ENCODE data around the gene USF1. TPM values are rescaled to one million over a fixed set of nuclear protein-coding genes. Genes with fewer than 3 reads are reported as not detected.
"Not testable (repeated sequence)": the region's sequence is repeated elsewhere in the genome, so short reads cannot be mapped to it uniquely, and the experiment has no call there.

USF1 gene
- total RNA-seq, 1 donor from 2014 or later, result 58.8 TPM

DNA sequence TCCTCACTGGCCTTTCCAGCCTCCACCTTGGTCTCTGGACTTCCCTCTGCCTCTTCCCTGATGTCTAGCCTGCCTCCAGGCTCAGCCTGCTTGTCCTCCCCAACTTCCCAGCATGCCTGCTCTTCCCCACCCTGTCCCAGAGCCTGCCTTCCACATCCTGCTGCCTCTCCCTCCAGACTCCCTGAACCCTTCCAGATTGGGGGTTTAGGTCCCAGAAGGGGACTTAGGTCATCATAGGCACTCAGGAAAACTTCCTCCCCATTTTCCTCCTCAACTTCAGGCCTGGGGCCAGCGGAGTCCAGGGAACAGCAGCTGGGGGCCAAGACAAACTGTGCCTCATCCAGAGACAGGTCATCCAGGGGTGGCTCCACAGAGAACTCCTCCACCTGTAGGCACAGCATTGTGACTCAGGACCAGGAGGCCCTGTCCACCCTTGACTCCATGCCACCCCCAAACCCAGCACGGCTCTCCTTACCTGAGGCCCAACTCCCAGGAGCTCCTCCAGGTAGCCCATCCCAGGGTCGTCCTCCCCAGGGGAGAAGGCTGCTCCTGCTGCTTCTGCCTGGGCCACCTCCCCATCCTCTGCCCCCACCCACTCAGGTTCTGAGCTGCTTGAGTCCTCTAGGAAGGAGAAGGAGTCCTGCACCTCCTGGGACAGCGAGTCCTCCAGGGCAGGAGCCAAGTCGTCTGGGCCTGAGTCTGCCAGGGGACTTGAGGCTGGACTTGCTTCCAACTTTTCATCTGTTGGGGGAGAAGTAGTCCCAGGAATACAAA lies 3.4 kb upstream of the USF1 start:
- DNase-seq (ENCODE audit: low spot score), result no peak

DNA sequence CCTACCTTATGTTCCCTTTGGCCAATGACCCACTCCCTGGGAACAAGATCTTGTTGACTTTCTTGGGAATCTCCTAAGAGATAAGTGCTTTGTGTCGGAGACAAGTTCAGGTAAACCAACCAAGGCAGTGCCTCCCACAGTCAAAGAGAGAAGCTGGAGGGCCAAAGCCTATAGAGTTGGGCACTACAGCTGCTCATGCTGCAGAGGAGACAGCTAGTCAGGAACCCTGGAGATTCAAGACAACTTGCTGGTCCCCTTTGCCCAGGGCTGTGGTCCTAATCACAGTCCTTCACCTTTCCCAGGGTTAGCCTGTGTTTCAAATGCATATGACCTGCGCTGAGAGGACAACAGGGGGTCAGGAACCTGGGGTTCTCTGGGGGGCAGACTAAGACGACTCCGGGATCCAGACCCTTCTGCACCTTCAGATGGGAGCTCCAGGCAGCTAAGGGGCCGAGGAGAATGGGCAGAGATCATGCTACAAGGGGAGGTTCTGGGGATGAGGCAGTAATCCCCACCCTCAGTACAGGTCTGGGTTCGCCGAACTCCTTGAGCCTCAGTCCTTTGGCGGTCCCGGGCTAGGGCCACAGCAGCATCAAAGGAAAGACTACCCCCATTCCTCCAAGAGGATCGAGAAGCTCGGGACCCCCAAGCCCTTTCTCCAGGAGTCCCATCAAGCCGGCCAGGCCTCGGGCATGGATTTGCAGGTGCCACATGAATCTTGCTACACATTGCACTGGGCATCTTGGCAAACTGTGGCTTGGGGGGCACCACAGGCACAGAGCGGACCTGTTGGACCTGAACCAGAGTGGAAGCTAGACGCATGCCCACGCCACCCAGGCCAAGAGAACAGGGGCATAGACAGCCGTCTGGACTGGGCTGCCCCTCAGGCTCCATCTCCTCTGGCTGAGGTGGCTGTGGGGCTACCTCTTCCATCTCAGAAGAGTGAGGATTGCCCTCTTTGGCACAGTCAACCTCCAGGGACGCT lies 2.0 kb upstream of the USF1 start:
- no peak for DNase-seq (ENCODE audit: low spot score)

DNA sequence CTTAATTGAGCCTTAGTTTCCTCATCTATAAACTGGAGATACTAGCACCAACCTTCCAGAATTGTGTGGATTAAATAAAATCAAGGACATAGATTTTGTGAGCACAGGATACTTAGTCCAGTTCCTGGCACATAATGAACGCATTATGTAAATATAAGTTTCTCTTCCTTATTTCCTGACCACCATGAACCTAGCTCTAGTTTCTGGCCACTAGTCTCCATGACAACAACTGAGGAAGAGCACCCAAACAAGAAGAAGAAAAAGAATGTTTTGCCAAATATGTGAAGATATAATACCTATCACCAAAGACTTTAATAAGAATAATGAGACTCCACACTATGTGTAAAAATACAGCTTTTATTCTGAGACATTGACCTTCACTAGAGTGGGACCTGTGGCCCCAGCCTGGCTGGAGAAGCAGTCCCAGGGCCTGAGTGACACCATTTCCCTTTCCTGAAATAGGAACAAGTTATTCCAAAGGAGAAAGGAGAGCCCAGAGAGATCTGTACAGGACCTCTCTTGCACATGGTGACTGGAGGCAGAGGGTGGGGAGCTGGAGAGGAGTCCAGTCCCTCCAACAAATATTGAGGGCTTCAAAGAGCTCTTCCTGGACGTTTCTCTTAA lies 940 bp upstream of the USF1 start:
- no peak for DNase-seq (ENCODE audit: low spot score)

DNA sequence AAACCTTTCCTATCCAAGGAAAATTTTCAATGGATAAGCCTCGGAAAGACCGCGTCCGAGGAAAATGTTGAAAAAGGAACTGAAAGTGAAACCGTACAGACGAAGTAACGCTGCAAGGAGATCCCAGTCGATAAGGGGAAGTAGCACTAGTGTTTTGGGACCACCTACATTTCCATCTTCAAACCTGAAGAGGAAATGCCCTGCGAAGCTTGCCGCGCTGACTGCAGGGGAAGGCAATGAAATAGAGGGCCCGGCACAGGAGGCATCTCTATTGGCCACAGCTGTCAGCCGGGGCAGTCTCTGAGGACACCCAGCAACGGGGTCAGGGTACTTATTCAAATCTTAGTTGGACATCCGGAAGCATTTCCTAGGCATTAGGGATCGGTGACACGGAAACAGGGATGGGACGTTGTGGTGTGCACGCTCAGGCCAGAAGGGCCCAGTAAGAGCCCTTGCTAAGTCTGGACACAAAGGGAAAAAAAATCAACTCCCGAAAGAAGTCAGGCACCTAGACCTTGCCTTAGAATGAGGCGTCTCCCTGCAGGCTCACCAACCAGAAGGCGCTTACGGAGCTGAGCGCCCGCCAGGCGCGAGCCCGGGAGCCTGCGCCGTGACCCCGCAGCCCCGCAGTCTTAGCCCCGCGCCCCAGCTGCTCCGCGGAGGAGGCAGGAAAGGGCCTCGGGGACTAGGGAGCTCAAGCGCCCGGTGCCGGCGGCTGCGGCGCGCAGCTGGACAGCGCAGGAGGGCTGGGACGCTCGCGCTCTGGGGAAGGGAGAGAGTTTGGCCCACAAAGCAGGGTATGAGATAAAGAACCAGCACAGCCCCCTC lies 655 bp downstream of the USF1 start:
- DNase-seq (ENCODE audit: low spot score), result peak; percentile 56

DNA sequence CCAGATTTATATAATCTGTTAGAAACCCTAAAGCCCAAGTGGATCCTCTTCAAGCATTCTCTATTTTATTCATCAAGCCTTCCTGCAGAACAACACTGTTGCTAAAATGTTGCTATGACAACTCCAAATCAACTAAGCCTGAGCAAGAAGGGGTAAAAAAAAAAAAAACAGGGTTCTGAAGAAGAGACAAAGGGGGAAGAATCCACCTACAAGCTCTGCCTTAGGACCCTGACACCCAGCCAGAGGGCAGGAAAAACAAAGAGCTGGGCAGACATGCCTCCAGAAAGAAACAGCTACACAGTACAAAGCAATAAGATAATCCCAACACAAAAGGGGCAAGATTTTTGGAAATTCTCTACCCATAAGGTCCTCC lies 1.3 kb downstream of the USF1 start:
- no peak for DNase-seq (ENCODE audit: low spot score)

DNA sequence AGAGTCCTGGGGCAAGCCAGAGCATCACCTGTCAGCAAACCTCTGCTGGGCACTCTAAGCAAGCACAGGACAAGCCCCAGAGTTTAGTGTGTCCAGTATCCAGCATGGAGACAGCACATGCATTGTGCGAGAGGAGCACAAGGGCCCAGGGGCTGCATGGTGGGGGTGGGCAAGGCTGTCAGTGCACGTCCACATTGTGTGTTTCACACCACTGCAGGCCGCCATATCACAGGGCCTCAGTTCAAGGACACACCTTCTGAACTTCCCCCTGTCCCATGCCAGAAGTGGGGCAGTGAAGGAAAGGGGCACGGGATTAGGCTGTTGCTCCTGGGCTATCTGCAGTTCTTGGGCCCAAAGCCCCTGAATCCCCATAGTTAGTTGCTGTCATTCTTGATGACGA lies 6.2 kb downstream of the USF1 start:
- no peak for DNase-seq (ENCODE audit: low spot score)

DNA sequence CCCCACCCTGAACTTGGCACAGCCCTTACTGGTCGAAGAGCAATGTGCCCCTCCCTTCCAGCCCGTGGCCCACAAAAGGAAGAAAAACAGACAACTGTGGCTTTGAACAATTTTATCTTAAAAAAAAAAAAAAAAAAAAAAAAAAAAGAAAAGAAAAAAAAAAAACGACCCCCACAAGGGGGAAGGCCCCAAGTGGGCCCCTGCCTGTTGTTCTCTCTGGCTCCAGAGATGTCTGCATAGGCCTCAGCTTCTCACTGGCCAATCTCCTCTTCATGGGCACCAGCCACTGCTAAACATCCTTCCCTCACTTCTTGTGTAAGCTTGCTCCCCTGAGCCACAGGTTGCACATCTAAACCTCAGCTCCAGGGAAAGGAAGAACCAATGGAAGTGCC lies 6.6 kb downstream of the USF1 start:
- no peak for DNase-seq (ENCODE audit: low spot score)

DNA sequence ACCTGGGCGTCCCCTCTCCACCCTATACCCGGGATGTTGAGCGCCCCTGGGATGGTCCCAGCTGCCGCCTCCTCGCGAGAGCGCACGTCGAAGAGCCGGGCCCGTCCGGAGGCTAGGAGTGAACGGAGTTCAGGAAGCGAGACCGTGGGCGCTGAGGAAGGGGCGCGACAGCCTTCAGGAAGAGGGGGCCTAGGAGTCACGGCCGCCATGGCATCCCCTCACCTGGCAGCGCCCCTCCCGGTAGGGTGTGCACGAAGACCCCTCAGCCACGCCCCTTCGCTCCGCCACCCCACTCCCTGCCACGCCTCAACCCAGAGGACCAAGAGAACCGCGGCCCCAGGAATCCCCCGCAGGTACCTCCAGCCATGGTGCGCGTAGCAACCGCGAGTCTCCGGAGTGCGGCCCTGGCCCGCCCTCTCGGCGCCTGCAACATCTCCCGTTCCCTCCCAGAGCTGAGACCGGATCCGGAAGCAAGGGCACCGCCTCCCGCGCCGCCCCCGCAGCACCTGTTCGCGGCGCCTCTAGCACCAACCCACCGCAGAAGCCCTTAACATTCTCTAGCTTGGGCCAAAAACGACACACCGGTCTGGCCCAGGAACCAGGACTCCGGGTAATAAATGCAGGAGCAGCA lies 7.1 kb downstream of the USF1 start, which contains the start of gene TSTD1:
Gene TSTD1, minus strand, starts transcription at position 442 of the 631 bp plus-strand sequence. Its CDS starts 75 bp downstream, at position 367.
- peak; percentile 70 for DNase-seq (ENCODE audit: low spot score)

DNA sequence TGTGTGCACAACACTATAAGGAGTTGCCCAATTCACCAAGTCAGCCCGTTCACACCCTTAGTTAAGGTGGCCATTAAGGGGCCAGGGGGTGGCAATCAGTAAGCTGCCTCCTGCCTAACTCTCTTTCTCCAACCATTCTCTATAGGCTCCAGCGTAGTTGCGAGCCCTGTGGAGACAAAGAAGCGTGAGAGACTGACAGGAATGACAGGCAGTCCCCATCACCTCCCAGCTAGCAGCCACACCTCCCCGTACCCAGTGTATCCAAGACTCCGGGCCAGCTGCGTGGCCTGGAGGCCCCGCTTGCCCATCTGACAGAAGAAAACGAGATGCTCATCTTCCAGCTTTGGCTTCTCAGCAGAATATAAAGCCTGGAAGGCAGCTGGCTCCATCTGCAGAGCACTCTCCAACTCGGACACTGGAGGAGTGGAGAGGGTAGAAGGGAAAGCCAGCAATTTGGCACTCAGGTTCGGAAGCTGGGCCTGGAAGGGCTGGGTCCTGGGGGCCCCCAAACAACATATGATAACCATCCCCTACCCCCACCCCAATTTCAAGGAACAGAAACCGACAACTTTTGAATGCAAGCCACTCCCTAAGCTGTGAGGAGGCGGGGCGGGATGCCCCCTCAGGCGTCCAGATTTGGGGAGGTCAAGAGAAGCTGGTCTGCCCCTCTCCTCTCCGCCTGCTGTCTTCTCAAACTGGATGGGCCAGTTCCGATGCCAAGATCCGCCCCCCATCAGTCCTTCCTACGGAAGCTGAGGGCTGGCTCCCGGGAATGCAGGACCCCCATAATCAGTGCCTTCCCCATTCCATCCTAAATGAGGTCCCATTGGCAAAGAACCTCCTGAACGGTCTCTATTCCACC lies 7.9 kb downstream of the USF1 start:
- DNase-seq (ENCODE audit: low spot score), result no peak

DNA sequence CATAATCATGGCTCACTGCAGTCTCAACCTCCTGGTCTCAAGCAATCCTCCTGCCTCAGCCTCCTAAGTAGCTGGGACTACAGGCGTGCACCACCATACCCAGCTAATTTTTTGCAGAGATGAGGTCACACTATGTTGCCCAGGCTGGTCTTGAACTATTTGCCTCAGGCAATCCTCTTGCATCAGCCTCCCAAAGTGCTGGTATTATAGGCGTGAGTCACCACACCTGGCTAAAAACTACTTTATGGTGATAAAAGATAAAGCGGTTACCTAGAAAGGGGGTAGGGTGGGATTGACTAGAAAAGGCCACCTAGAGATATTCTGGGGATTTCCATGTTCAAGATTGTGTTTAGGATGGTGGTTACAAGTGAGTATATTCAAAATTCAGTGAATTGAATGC lies 12.0 kb downstream of the USF1 start:
- DNase-seq (ENCODE audit: low spot score), result no peak

DNA sequence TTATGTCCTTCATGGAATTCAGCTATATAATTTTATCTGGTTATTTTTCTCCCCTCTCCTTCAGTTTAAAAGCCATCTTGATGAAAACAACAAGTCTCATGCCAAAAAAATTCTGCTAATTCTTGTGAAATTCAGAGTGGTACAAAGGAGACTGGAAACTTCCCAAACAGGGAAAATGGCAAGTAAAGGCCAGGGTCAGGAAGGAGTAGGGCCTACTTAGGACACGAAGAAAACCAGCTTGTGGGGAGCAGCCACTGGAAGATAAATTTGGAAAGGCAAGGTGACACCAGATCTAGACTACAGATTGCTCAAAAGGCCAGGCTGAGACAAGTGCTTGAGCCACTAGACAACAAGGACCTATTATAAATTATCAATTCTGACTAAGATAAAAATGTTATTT lies 13.4 kb downstream of the USF1 start:
- DNase-seq (ENCODE audit: low spot score), result no peak

DNA sequence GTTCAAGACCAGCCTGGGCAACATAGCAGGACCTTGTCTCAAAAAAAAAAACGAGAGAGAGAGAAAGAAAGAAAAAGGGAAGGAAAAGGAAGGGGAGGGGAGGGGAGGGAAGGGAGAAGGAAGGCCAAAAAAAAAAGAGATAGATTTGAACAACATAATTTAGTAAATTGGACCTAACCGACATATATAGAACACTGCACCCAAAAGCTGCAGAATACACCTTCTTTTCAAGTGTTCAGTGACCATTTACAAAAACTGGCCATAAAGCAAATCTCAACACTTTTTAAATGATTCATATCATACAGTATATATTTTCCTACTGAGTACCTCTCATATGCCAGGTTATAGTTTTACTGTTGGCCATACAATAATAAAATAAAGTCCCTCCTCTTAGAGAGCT lies 13.9 kb downstream of the USF1 start:
- no peak for DNase-seq (ENCODE audit: low spot score)

DNA sequence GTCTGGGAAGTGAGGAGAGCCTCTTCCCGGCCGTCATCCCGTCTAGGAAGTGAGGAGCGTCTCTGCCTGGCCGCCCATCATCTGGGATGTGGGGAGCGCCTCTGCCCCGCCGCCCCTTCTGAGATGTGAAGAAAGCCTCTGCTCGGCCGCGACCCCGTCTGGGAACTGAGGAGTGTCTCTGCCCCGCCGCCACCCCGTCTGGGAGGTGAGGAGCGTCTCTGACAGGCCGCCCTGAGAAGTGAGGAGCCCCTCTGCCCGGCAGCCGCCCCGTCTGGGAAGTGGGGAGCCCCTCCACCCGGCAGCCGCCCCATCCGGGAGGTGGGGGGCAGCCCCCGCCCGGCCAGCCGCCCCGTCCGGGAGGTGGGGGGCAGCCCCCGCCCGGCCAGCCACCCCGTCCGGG lies 16.3 kb downstream of the USF1 start:
- not testable (repeated sequence) for DNase-seq (ENCODE audit: low spot score)

DNA sequence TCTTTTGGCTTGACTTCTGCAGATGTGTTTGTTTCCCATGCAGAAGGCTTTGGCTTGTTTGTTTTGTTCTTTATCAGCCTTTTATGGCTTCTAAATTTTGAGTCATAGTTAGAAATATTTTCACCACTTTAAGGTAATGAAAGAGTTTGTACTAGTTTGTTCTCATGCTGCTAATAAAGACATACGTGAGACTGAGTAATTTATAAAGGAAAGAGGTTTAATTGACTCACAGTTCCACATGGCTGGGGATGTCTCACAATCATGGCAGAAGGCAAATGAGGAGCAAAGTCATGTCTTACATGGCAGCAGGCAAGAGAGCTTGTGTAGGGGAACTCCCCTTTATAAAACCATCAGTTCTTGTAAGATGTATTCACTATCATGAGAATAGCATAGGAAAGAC lies 18.8 kb downstream of the USF1 start:
- not testable (repeated sequence) for DNase-seq (ENCODE audit: low spot score)

DNA sequence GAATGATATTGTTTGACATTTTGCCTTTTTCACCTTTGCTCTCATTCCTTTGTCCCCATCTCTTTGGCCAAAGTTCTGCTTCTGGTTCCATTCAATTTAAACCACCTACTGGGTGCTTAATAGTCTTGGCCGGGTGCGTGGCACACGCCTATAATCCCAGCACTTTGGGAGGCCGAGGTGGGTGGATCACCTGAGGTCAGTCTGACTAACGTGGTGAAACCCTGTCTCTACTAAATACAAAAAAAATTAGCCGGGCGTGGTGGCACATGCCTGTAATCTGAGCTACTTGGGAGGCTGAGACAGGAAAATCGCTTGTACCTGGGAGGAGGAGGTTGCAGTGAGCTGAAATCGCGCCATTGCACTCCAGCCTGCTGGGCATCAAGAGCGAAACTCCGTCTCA lies 23.3 kb downstream of the USF1 start:
- not testable (repeated sequence) for DNase-seq (ENCODE audit: low spot score)

DNA sequence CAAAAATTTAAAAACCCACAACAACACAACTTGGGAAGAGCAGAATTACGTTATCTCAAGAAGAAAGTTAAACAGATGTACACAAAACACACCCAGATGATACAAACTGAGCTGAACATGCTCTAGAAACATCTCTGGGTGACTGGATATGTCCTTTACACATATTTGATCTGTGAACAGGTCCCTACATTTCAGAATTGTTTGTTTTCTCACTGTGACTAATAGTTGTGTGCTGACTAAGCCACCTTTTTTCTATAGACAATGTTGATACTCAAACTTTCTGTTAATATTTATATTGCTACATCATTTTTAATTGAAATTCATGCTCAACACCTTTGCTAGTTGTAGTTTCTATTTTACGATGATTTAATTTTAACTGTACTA lies 23.8 kb downstream of the USF1 start:
- no peak for DNase-seq (ENCODE audit: low spot score)

DNA sequence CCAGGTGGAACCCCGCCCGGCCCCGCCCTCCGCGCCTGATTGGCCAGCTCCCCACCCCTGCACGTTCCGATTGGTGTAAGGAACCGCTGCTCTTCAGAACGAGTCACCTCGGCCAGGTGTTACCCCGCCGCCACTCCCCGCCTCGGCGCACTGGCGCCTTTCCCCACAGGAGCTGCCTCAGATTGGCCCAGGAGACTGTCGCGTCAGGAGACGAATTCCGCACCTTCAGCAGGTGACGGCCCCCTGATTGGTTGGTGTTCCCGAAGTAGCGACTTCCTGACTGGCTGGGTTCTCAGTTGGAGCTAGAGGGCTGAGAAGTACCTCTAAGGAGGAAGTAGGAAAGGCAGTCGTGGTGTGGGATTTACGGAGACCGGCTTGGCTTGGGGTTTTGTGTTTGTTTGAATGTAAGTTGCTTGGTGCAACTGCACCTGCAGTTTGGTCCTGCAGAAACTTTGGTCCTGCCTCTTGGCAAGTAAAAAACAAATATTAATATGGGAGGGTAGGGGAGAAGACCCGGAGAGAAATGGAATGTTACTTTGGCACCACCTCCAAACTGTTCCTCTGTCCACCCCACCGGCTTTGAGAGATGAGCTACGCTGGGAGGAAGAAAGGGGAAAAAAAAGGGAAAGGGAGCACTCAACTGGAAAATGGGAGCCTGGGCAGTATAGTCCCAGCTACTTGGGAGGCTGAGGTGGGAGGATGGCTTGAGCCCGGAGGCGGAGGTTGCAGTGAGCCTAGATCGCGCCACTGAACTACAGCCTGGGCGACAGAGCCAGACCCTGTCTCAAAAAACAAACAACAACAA lies 24.4 kb downstream of the USF1 start:
- DNase-seq (ENCODE audit: low spot score), result peak; percentile 97

DNA sequence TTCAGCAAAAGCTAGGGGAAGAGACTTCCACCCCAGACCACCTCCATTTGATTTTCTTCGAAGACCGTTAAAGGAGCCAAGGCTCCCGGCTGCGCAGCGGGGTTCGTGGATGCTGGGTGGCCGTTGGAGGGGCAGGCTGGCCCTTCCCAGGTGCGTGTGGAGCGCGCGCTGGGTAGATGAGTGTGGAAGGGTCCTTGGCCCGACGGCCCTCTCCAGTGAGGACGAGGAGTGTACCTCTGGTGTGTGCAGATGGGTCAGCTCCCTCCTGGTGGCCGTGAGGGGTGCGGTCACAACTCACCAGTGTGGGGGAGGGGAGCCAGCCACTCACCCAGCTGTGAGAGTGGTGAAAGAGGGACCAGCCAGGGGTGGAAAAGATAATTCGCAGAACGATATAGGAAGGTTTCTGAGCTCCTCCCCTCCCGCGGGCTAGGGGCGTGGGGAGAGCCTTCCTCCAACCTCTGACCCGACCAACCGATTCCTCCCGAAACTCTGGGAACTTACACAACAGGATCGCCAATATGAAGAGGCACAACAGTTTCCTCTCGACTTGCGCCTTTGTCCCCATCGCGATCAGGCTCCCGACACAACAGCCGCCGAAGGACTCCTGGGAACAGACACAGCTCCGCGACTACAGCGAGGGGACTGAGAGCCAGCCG lies 25.1 kb downstream of the USF1 start, which contains the start of gene F11R:
Gene F11R, minus strand, starts transcription at position 644 of the 656 bp plus-strand sequence. Its CDS starts 79 bp downstream, at position 565.
- DNase-seq (ENCODE audit: low spot score), result no peak
